ENCODE data around the gene BCLAF1. TPM values are rescaled to one million over a fixed set of nuclear protein-coding genes. Genes with fewer than 3 reads are reported as not detected.

Gene BCLAF1
- total and polyA plus RNA-seq, 7 donors = 17.6 to 139 (median 78.0) TPM

GRCh38 chr6:136236466-136237293, 53.0 kb downstream of the BCLAF1 start:
- WGBS, 2 donors = 67 to 68% methylated on average over 9 of the region's 9 CpGs

GRCh38 chr6:136235233-136235564, 54.4 kb downstream of the BCLAF1 start:
- 78 to 86% methylated on average over 4 of the region's 4 CpGs for WGBS, 2 donors
- H3K27ac ChIP-seq = no peak overlapping the region
- no peaks in the 10 kb centered on the region for H3K4me1 ChIP-seq
- intact Hi-C loops (cut with DNase I) = no loop called here
- H3K9me3 ChIP-seq = no peaks in the 10 kb centered on the region
- no peak overlapping the region for H3K4me3 ChIP-seq
- no peak for TF ChIP-seq CTCF (IDR thresholded peaks at IDR 0.05)
- no peaks in the 10 kb centered on the region for H3K36me3 ChIP-seq
- no peak for DNase-seq
- H3K27me3 ChIP-seq = no peaks in the 10 kb centered on the region

More at GRCh38 chr6:136236466-136237293, 53.0 kb downstream of the BCLAF1 start:
- Histone ChIP-seq H3K4me1 (no peaks in the 10 kb centered on the region), H3K27ac (no peak overlapping the region), H3K4me3 (no peak overlapping the region), H3K9me3 (no peaks in the 10 kb centered on the region), H3K36me3 (no peaks in the 10 kb centered on the region), H3K27me3 (no peaks in the 10 kb centered on the region)
- intact Hi-C loops (cut with DNase I) = no loop called here
- no peak for DNase-seq
- no peak for TF ChIP-seq EP300 (IDR thresholded peaks at IDR 0.05)

GRCh38 chr6:136232701-136233100, 56.9 kb downstream of the BCLAF1 start:
- WGBS, 2 donors = 97% methylated on average over 1 of the region's 1 CpG

GRCh38 chr6:136230219-136230853, 59.3 kb downstream of the BCLAF1 start:
- no peak for DNase-seq
- H3K4me3 ChIP-seq = no peak overlapping the region
- peaks cover 0 to 10% (median 2%) of the 10 kb centered on the region in 4 donors for H3K4me1 ChIP-seq
- no peaks in the 10 kb centered on the region for H3K27me3 ChIP-seq
- WGBS, 2 donors = 84 to 92% methylated on average over 2 of the region's 2 CpGs
- H3K36me3 ChIP-seq = no peaks in the 10 kb centered on the region
- H3K9me3 ChIP-seq = no peaks in the 10 kb centered on the region
- no peak overlapping the region for H3K27ac ChIP-seq
- intact Hi-C loops (cut with DNase I) = no loop called here
- TF ChIP-seq CTCF (IDR thresholded peaks at IDR 0.05) = no peak
- TF ChIP-seq POLR2AphosphoS5 (IDR thresholded peaks at IDR 0.05) = no peak
- TF ChIP-seq EP300 (IDR thresholded peaks at IDR 0.05) = no peak
- no peak for TF ChIP-seq POLR2A (IDR thresholded peaks at IDR 0.05)

More at GRCh38 chr6:136232701-136233100, 56.9 kb downstream of the BCLAF1 start:
- Histone ChIP-seq H3K4me1 (no peaks in the 10 kb centered on the region), H3K27ac (no peak overlapping the region), H3K36me3 (no peaks in the 10 kb centered on the region), H3K4me3 (no peak overlapping the region), H3K9me3 (no peaks in the 10 kb centered on the region), H3K27me3 (no peaks in the 10 kb centered on the region)
- no peak for DNase-seq
- intact Hi-C loops (cut with DNase I) = no loop called here
- TF ChIP-seq EP300 (IDR thresholded peaks at IDR 0.05) (no peak), POLR2AphosphoS5 (IDR thresholded peaks at IDR 0.05) (no peak), CTCF (IDR thresholded peaks at IDR 0.05) (no peak), POLR2A (IDR thresholded peaks at IDR 0.05) (no peak)

GRCh38 chr6:136228814-136229213, 60.8 kb downstream of the BCLAF1 start:
- DNase-seq = no peak
- Histone ChIP-seq H3K27ac (no peak overlapping the region), H3K4me3 (no peak overlapping the region), H3K4me1 (peaks cover 0 to 10% (median 2%) of the 10 kb centered on the region in 4 donors), H3K27me3 (no peaks in the 10 kb centered on the region), H3K9me3 (no peaks in the 10 kb centered on the region), H3K36me3 (no peaks in the 10 kb centered on the region)
- no peak for TF ChIP-seq POLR2AphosphoS5 (IDR thresholded peaks at IDR 0.05)
- TF ChIP-seq EP300 (IDR thresholded peaks at IDR 0.05) = no peak
- TF ChIP-seq POLR2A (IDR thresholded peaks at IDR 0.05) = no peak
- TF ChIP-seq CTCF (IDR thresholded peaks at IDR 0.05) = no peak
- WGBS, 2 donors = 67% methylated on average over 2 of the region's 2 CpGs
- intact Hi-C loops (cut with DNase I) = loop anchor here (5.0 kb wide), 1 partner anchor 722 kb away; no protein-coding TSS in a partner anchor
